Adrenal gland (tissue), 5 donors: ENCODE data around the gene MYG1.

Experiments
- CTCF ChIP-seq, 6 experiments: fragments of 450-650 bp in 4 of 6; fragments of 200-600 bp in 2 of 6; sonication (generic) in 1 of 6; IDR thresholded peaks; 1 replicate in 5 of 6; 2 replicates in 1 of 6; pipeline versions ENCODE4 v1.5.1 to v1.8.0; 2016 to 2021; ENCODE audit warnings: antibody characterized with exemption in 6 of 6, mild to moderate bottlenecking in 2 of 6, moderate library complexity in 1 of 6
- POLR2A ChIP-seq, 2 donors: fragments of 450-650 bp; IDR thresholded peaks; one replicate each; pipeline ENCODE4 v1.6.1; 2017; ENCODE audit warnings: antibody characterized with exemption in 2 of 2, mild to moderate bottlenecking in 2 of 2, moderate library complexity in 1 of 2
- donor health status: DM: no; HTN: no; CAD: no.

- TF ChIP-seq CTCF (IDR thresholded peaks at IDR 0.05), result no peak
- TF ChIP-seq POLR2A (IDR thresholded peaks at IDR 0.05), result no peak
Measured at GRCh38 chr12:53253298-53253697, 46.2 kb upstream of the MYG1 start.
